Fibroblast of peridontal ligament (primary cell): ENCODE results near the gene ZNF141.
"Not testable (repeated sequence)": the region's sequence is repeated elsewhere in the genome, so short reads cannot be mapped to it uniquely, and the experiment has no call there.

Experiments
- DNase-seq: peaks from one replicate; pipeline ENCODE4 v3.0.0-alpha.2; 2010; ENCODE audit errors: extremely low read depth

The ZNF141 gene

DNA sequence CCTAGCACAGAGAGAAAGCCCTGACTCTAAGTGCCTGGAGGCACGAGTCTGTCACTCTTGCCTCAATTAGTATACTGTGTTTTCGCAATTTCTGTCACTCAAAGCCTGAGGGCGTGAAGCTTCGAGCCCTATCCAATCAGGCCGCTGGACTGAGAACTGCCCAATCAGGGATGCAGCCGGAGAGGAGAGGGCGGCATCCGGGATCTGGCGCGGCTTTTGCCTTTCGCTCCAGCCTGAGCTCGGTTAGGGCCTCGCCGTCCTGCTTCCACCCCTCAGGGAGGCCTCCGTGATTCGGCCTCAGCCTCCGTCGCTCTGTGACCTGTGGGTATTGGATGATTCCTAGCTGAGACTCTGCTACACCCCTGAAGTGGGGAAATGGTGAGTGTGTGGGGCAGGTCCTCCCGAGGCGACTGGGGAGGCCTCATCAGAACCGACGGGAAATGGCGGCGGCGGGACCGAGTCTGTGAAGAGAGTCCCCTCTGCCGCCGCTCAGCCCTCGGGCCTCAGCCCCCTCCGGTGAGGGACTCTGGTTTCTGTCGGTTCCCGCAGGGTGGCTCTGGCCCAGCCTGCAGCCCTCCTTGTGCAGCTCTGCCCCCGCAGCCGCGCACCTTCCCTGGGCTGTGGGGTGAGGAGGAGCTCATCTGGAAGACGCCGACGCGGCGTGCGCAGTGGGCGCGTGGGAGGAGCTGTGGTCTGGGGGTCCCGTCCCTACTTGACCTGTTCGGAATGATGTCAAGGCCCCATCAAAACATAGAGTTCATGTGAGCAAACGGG, 48.5 kb downstream of the ZNF141 start:
- DNase-seq = no peak

DNA sequence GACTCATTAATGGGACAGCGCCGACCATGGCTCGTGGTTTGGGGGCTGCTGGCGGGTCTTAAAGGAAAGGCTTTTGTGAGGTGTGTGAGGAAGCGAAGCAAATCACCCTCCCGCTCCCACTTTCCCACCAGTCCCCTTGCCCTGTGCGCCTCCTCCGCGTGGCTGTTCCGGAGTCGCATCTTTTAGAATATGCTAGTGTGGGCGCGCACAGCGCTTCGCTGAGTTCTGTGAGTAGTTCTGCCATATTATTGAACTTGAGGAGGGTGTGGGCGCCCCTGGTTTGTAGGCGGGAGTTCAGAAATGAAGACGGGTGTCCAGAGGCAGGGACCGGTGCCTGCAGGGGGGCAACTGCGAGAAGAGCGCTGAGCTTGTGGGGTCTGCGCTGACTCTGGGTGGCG, 49.1 kb downstream of the ZNF141 start:
- DNase-seq = no peak

DNA sequence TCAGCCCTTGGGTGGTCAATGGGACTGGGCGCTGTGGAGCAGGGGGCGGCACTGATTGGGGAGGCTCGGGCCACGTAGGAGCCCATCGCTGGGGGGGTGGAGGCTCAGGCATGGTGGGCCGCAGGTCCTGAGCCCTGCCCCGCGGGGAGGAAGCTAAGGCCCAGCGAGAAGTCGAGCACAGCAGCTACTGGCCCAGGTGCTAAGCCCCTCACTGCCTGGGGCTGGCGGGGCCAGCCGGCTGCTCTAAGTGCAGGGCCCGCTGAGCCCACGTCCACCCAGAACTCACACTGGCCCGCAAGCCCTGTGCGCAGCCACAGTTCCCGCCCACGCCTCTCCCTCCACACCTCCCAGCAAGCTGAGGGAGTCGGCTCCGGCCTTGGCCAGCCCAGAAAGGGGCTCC, 66.4 kb downstream of the ZNF141 start:
- DNase-seq = no peak

DNA sequence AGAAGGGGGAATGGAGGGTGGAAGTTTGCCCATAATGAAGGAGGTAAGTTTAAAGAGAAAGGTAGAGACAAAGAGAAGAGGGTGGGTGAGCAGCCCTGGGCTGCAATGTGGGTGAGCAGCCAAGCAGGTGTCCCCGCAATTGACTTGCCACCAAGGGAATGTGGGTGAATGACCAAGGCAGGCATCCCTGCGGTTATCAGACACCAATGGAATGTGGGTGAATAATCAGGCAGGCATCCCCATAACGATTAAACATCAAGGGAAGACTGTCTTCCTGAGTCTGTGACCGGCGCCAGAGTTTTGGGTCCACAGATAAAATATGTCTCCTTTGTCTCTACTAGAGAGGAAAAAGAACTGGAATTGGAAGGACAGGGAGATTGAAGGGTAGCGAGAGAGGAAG, 70.7 kb downstream of the ZNF141 start:
- not testable (repeated sequence) for DNase-seq

DNA sequence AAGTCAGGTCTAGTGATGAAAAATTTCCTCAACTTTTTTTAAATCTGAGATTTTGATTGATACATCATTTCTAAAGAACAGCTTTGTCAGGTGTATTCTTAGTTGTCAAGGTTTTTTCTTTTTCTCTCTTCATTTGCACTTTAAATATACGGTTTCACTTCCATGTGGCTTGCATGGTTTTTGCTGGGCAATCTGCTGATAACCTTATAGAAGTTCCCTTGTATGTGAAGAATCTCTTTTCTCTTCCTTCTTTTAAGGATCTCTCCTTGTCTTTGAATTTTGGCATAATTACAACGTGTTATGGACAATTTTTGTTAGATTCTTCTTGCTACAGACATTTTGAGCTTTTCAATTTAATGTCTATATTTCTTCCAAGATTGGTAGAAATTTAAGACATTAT, 85.0 kb downstream of the ZNF141 start:
- no peak for DNase-seq
